ENCODE data around the gene ABCD1. TPM values are rescaled to one million over a fixed set of nuclear protein-coding genes. Genes with fewer than 3 reads are reported as not detected.
"Not testable (repeated sequence)": the region's sequence is repeated elsewhere in the genome, so short reads cannot be mapped to it uniquely, and the experiment has no call there.

Gene ABCD1
- total RNA-seq, 1 donor from 2014 or later = 20.3 TPM

GRCh38 chrX:153688911-153689590, 35.6 kb upstream of the ABCD1 start:
- Mint-ChIP-seq H3K4me3 (ENCODE audit: unreplicated experiment) (peak overlapping the region; percentile 56), H3K27ac (ENCODE audit: unreplicated experiment) (no peak overlapping the region)

GRCh38 chrX:153689654-153690465, 34.8 kb upstream of the ABCD1 start:
- Mint-ChIP-seq H3K27ac (ENCODE audit: unreplicated experiment) (no peak overlapping the region), H3K4me1 (ENCODE audit: low read depth) (peaks cover 2% of the 10 kb centered on the region)
- peak; percentile 10 for TF ChIP-seq CTCF (IDR thresholded peaks at IDR 0.05)

More at GRCh38 chrX:153688911-153689590, 35.6 kb upstream of the ABCD1 start:
- Mint-ChIP-seq H3K4me1 (ENCODE audit: low read depth) (peaks cover 2% of the 10 kb centered on the region), H3K36me3 (ENCODE audit: low read depth) (no peaks in the 10 kb centered on the region), H3K27me3 (ENCODE audit: low read depth) (no peaks in the 10 kb centered on the region), H3K9me3 (ENCODE audit: low read depth) (no peaks in the 10 kb centered on the region)
- no peak for TF ChIP-seq CTCF (IDR thresholded peaks at IDR 0.05)
- DNase-seq (ENCODE audit: low spot score) = no peak

GRCh38 chrX:153690466-153690865, 34.2 kb upstream of the ABCD1 start:
- H3K36me3 Mint-ChIP-seq (ENCODE audit: low read depth) = no peaks in the 10 kb centered on the region
- no peak overlapping the region for H3K27ac Mint-ChIP-seq (ENCODE audit: unreplicated experiment)
- TF ChIP-seq CTCF (IDR thresholded peaks at IDR 0.05) = no peak
- H3K27me3 Mint-ChIP-seq (ENCODE audit: low read depth) = no peaks in the 10 kb centered on the region
- H3K4me1 Mint-ChIP-seq (ENCODE audit: low read depth) = peaks cover 2% of the 10 kb centered on the region
- H3K9me3 Mint-ChIP-seq (ENCODE audit: low read depth) = no peaks in the 10 kb centered on the region
- DNase-seq (ENCODE audit: low spot score) = no peak
- H3K4me3 Mint-ChIP-seq (ENCODE audit: unreplicated experiment) = no peak overlapping the region

More at GRCh38 chrX:153689654-153690465, 34.8 kb upstream of the ABCD1 start:
- H3K36me3 Mint-ChIP-seq (ENCODE audit: low read depth) = no peaks in the 10 kb centered on the region
- H3K9me3 Mint-ChIP-seq (ENCODE audit: low read depth) = no peaks in the 10 kb centered on the region
- H3K4me3 Mint-ChIP-seq (ENCODE audit: unreplicated experiment) = peak overlapping the region; percentile 56
- no peak for DNase-seq (ENCODE audit: low spot score)
- H3K27me3 Mint-ChIP-seq (ENCODE audit: low read depth) = no peaks in the 10 kb centered on the region

DNA sequence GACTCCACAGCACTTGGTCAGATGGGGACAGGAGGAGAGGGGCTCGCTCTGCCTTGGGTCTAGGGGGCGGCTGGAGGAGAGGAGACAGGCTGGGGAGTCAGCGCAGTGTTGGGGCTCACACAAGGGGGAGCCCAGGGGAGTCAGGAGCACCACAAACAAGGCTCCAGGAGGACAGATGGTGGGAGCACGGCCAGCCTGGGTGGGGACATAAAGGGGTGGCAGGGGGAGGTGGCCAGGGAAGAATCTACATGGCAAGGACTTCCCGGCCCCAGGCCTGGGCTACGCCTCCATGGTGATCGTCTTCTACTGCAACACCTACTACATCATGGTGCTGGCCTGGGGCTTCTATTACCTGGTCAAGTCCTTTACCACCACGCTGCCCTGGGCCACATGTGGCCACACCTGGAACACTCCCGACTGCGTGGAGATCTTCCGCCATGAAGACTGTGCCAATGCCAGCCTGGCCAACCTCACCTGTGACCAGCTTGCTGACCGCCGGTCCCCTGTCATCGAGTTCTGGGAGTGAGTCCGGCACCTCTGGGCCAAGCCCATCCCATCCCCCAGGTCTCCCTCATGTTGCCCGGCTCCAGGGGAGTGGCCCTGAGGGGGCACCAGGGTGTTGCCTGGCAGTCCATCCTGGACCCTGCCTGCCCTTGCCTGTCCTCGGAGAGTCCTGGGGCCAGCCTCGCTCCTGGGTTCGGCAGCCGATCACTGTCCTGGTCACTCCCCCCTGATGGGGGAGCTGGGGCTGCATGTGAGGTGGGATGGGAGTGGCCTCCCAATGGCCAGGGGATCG, 33.4 kb upstream of the ABCD1 start:
- not testable (repeated sequence) for H3K4me1 Mint-ChIP-seq (ENCODE audit: low read depth); H3K36me3 Mint-ChIP-seq (ENCODE audit: low read depth); H3K4me3 Mint-ChIP-seq (ENCODE audit: unreplicated experiment); H3K9me3 Mint-ChIP-seq (ENCODE audit: low read depth); H3K27ac Mint-ChIP-seq (ENCODE audit: unreplicated experiment); H3K27me3 Mint-ChIP-seq (ENCODE audit: low read depth)
- peak; percentile 92 for DNase-seq (ENCODE audit: low spot score)

- no peak overlapping the region for H3K4me3 Mint-ChIP-seq (ENCODE audit: unreplicated experiment)
- H3K9me3 Mint-ChIP-seq (ENCODE audit: low read depth) = no peaks in the 10 kb centered on the region
- peaks cover 2% of the 10 kb centered on the region for H3K36me3 Mint-ChIP-seq (ENCODE audit: low read depth)
- no peak overlapping the region for H3K27ac Mint-ChIP-seq (ENCODE audit: unreplicated experiment)
- H3K27me3 Mint-ChIP-seq (ENCODE audit: low read depth) = no peaks in the 10 kb centered on the region
- H3K4me1 Mint-ChIP-seq (ENCODE audit: low read depth) = peaks cover 2% of the 10 kb centered on the region
- no peak for TF ChIP-seq CTCF (IDR thresholded peaks at IDR 0.05)
- DNase-seq (ENCODE audit: low spot score) = no peak
Observed at GRCh38 chrX:153692003-153692402, 32.7 kb upstream of the ABCD1 start.
